Measurements from ENCODE around the gene TARDBP.
"Not testable (repeated sequence)": the region's sequence is repeated elsewhere in the genome, so short reads cannot be mapped to it uniquely, and the experiment has no call there.

Gene TARDBP

DNA sequence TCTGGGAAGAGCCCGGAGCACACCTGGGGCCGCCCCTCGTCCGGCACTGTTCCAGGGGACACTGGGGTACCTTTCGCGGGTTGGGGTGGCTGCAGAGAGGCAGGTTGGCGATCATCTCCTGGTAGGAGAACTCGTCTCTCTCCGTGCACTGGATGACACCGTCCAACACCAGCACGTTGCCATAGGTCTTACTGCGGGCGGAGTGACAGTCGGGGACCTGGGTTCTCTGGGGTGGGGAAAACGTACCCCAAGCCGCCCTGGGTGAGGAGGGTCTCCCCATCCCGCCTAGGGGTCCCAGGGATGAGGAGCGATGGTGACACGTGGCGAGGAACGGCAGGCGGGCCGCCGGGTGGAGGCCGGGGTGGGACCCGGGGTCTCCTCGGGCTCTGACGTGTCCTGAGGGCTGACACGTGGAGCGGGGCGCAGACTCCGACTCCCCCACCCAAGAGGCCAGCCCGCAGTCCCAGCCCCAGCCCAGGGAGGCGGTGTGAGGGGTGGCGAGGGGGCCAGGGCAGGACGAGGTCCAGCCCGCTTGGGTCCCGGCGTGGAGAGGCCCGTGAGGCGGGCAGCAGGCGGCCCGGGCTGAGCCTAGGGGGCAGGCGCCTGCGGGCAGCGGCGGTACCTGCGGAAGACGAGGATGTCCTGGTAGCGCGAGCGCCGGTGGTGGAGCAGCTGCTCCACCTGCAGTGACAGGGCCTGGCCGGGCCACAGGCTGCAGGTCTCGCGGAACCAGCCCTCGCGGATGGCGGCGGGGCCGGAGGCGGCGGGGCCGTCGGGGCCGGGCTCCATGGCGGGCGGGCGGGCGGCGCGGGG is 46.9 kb downstream of the TARDBP start:
- in situ Hi-C loops (cut with HindIII; ENCODE audit: low sequenced_read_pairs): no loop called here

DNA sequence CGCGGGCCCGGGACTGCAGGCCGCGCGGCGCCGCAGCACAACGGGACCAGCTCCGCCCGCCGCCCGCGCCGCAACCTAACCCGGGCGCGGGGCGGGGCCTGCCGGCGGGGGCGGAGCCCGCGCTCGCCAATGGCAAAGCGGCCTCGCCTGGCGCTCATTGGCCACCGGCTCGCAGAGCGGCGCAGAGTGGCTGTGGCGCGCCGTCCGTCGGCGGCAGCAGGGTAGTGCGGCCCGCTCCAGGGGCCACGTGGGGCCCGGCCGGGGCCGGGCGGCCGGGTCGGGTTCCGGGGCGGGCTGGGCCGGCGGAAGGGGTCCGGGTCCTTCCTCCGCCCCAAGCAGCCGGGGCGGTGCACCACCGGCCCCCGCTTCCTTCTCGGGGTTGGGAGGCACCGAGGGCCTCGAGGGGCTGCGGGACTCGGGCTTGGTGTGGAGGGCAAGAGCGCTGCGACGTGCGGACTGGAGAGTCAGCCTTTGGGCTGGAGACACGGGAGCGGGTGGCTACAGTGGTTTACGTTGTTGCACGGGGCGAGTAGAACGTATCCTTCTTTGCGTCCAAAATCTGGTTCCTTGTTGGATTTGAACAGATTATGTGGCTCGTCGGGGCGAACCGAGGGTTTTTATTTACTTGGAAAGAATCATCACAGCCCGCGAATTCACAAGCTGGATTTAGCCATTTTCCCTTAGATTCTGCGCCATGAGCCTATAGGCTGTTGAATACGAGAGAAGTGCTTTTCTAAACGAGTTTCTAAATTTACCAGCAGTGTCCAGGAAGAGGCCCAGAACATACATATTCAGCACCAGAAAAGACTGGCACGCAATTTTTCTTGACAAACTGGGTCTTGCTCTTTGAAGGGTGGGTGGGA is 47.7 kb downstream of the TARDBP start, which contains the start of gene SRM:
Gene SRM (minus strand): TSS at position 51 of the 863 bp plus-strand sequence. CDS start 75 bp downstream, outside the sequence.
- in situ Hi-C loops (cut with HindIII; ENCODE audit: low sequenced_read_pairs): no loop called here

DNA sequence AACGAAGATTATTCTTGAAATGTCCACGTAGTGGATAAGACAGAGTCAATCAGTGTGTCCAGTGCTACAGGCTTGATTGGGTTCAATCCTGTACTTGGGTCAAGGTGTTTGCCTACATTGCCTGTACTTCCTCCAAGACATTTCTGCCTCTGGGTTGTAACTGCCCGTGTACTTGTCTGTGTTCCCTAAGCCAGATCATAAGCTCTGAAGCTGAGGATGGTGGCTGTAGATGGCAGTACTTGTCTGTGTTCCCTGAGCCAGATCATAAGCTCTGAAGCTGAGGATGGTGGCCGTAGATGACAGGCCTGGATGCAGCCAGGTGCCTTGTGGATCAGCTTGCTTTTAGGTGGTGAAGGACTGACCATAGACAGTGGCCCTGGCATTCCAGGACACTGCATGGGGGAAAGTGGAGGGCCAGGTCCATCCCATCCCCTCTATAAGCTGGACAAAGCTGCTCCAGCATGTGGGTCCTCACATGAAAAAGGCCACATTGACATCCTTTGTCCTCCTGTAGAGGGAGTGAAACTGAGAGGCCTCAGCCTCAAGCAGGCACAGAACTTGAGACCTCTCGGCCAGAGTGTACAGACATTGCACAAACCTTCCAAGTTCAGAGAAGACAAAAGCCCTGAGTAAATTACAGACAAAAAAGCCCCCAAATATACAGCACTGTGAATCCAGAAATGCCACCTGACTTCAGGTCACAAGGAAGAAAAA is 49.4 kb downstream of the TARDBP start:
- in situ Hi-C loops (cut with HindIII; ENCODE audit: low sequenced_read_pairs): no loop called here

DNA sequence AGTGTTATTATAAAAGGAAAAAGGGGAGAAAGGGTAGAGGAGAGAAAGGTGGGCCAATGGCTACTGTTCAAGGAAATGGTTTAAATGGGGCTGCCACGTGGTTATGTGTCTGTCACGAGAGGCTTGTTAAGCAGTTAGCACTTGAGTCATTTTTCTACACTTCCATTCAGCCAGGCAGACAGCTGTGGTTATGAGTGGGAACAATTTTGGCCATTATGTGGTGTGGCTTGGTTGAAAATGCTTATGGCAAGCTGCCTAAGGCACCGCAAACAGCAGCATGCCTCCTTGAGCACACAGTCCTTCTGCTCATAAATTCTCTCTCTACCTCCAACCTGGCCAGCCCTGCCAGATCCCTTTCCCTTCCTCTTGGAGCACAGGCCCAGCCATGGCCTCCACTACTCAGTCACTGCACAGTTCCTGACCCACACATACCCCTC is 50.5 kb downstream of the TARDBP start:
- in situ Hi-C loops (cut with HindIII; ENCODE audit: low sequenced_read_pairs): no loop called here

DNA sequence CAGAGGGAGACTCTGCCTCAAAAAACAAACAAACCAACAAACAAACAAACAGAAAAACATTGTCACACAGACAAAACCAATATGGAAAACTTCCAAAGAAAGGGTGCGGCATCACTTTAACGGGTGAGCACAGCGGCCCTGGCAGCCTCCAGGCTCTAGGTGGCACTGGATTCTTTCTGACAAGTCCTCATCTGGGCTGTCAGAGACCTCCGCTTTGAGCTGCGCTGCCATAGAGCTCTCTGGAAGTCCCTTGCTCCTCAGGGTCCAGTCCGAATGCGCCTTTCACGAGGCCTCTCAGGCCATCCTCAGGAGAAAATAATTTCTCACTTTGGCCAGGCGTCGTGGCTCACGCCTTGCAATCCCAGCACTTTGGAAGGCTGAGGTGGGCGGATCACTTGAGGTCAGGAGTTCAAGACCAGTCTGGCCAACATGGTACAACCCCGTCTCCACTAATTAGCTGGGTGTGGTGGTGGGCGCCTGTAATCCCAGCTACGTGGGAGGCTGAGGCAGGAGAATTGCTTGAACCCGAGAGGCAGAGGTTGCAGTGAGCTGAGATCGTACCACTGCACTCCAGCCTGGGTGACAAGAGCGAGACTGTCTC is 51.6 kb downstream of the TARDBP start:
- in situ Hi-C loops (cut with HindIII; ENCODE audit: low sequenced_read_pairs): not testable (repeated sequence)

DNA sequence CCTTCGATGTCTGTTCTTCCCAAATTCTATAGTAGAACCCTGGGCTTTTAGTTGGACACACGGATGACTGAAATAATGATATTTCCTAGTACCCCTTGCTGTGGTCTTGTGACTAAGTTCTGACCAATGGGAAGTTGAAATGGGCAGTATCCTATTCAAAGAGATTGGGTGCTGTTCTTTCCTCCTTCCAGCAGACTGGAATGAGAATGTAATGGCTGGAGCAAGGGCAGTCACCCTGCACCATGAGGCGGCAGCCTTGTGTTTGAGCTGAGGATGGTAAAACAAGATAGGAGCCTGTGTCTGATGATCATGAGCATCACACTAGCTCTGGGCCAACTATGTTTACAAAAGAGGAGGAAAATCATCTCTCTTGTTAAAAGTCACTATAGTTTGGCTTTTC is 52.5 kb downstream of the TARDBP start:
- in situ Hi-C loops (cut with HindIII; ENCODE audit: low sequenced_read_pairs): no loop called here

DNA sequence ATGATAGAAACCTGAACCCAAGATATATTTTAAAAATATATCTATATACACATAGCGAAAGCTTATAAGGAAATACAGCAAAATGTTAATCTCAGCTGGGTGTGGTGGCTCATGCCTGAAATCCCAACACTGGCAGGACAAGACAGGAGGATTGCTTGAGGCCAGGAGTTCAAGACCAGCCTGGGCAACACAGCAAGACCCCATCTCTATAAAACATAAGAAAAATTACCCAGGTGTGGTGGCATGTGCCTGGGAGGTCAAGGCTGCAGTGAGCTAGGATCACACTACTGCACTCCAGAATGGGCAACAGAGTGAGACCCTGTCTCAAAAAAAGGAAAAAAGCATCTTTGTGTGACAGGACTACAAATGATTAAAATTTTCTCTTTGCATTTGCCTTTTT is 53.3 kb downstream of the TARDBP start:
- in situ Hi-C loops (cut with HindIII; ENCODE audit: low sequenced_read_pairs): no loop called here

DNA sequence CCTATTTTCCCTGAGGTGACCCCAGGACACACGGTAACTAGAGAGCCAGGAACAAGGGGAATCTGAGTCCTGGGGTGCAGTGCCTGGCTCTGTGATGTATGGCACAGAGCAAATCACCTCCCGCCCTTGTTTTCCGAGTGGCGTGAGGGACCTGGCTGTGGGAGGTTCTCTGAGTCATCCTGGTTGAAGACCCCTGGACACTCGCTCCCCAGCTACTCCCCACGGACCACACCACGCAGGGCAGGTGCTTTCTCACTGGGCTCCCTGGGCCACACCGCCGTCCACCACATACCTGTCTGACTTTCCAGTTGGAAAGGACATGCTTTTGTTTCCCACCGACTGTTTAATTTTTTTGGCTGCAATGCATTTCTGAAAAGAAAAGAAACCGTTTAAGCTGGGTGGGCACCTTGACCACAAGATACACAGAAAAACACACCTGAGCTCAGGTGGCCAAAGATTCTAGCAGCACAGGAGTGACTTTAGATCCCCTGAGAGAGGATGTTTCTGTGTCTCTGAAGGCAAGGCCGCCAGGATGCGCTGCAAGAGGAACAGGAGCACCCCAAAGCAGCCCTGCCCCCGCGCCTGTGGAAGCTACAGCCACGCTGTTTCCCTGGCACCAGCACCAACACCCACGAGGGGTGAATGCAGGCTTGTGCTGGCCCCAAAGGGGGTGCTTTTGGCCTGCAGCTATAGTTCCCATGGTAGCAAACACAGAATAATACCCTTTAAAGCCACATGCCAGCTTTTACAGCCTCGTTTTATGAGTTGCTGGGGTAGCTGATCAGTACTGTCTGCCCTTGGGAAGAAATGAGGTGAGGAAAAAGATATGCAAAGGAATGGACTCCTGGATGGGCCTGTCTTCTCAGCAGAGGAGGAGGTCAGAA is 55.5 kb downstream of the TARDBP start:
- in situ Hi-C loops (cut with HindIII; ENCODE audit: low sequenced_read_pairs): no loop called here

DNA sequence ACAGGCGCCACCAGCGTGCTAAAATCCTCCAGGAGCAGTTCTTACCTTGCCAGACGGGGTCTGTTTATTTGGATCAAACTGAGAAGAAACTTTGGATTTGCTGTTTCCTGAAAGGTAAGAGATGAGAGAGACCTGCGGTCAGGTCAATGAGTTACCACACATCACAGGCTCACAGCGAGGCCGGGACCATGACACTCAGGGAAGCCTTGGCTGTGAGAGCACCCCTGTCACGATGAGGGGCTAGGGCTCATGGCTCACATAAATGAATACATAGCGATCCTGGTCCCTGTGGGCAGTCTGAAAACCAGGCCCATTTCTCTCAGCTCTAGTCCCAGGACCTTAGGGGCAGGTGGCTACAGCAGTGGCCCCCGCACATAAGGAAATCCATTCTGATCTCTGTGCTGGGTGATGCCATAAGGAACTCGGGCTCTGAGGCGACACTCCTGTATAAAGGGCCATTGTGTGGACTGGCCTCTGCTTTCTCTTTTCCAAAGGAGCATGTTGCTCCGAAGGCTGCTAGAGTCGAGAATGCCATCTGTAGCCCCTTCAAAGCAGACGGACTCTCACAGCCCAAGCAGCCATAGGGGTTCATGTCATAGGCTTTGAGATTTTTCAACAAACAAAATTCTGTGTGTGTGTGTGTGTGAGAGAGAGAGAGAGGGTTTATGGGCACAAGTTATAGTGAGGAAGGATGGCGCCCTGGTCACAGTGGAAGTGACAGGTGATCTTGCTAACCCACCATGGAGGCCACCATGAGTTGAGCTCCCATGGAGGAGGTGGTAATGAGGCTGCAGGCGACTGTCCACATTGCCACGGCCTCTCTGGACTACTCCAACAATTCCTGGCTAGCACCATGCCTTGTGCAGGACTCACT is 56.4 kb downstream of the TARDBP start:
- in situ Hi-C loops (cut with HindIII; ENCODE audit: low sequenced_read_pairs): no loop called here

DNA sequence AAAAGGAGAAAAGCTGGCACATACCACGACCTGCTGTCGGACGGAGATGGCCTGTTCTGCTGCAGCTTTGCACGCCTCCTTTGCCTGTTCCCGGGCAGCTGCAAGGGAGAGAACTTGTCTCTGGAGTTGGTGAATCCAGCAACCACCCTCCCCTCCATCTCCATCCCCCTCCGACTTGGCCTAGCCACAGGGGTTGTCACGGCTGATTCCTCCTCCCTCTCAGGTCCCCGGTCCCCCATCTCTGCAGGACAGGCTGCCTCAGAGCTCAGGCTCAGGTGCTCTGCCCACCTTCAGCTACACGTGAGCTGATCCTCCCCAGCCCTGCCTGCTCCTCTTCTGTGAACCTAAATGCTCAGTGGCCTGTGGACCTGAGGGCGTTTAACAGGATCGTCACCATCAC is 58.4 kb downstream of the TARDBP start:
- in situ Hi-C loops (cut with HindIII; ENCODE audit: low sequenced_read_pairs): no loop called here

DNA sequence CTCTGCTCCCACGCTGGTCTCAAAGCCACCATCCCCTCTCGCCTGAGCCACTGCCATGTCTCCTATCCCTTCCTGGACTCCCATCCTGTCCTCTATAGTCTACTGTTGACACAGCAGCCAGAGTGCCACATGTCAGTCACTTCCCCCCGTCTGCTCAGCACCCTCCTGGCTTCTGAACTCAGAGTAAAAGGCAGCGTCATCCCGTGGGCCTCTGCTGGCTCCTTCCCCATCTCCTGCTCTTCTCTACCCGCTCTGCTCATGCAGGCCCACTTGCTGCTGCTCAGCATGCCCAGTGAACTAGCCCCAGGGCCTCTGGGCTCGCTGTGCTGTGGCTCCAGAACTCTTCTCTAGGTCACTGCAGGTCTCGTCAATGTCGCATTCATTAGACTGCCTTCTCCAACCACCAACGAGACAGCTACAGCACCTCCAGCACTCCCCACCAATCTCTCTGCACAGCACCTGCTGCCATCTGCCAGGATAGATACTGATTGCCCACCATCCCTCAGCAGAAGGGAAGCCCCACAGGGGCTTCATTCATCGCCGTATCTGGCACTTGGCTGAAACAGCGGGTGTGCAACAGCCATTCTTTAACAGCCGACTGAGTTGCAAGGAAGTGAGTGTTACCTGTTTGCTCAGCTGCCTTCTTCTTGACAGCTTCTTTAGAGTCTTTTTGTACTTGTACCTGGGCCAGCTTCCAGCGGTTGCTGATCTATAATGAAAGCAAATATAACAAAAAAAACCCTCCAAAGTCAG is 59.2 kb downstream of the TARDBP start:
- in situ Hi-C loops (cut with HindIII; ENCODE audit: low sequenced_read_pairs): no loop called here

DNA sequence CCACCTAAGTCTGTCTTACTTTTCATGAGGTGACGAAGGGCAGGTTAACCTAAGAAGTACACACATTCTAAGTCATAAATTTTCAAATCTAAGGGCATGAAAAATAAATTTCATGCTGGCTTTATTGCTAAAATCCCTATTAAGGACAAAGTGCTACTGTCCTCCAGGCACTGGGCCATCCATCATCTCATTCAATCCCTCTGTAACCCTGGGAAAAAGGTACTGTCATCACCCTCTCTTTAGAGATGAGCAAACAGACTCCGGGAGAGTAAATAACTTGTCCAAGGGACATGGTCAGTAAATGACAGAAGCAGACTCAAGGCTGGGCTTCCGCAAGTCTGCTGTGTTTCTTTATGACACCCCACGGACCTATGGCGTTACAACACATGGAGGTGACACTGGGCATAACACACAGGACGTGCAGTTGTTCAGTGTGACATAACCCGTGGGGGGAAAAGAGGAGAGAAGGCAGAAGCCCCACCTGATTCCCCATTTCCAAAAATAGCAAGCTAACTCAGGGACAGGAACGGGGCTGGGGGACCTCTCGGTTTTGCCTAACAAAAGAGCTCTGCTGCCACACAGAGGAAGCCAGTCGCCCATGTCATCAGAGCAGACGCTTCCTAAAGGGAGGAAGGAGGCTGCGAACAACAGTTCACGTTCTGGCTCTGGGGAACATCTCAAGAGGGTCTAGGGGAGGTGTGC is 59.9 kb downstream of the TARDBP start:
- in situ Hi-C loops (cut with HindIII; ENCODE audit: low sequenced_read_pairs): no loop called here

DNA sequence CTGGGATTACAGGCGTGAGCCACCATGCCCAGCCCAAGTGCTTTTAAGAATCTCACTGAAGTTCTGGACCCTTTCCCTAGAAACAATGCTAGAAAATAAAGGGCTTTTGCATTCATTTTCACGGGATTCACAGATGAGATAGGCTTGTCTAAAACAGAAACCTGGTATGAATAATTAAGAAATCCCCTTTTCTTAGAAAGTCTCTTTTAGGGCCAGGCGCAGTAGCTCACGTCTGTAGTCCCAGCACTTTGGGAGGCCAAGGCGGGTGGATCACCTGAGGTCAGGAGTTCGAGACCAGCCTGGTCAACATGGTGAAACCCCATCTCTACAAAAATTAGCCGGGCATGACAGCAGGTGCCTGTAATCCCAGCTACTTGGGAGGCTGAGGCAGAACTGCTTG is 60.9 kb downstream of the TARDBP start:
- in situ Hi-C loops (cut with HindIII; ENCODE audit: low sequenced_read_pairs): not testable (repeated sequence)

Measured in DLD1 (cell line).